Measurements from ENCODE around the gene ALG12. TPM values are rescaled to one million over a fixed set of nuclear protein-coding genes. Genes with fewer than 3 reads are reported as not detected.

Gene ALG12
- total and polyA plus RNA-seq, 2 of the 13 experiments (the other 11 are each of a cell fraction or from before 2014, with no cell fraction given), result 7.8 to 15.8 TPM

- peak; percentile 62 for TF ChIP-seq RBM22 (optimal IDR thresholded peaks at IDR 0.05; ENCODE audit: low read length)
- TF ChIP-seq CSRNP2 (CRISPR knock-in tag; conservative IDR thresholded peaks at IDR 0.05; ENCODE audit: low read depth), result no peak
- no peak for TF ChIP-seq PTBP1 (IDR thresholded peaks at IDR 0.05; ENCODE audit: low read depth, low read length, poor library complexity, severe bottlenecking)
- no peak for TF ChIP-seq ZNF30 (CRISPR knock-in tag; IDR thresholded peaks at IDR 0.05)
- TF ChIP-seq SNAI1 (CRISPR knock-in tag; IDR thresholded peaks at IDR 0.05; ENCODE audit: borderline replicate concordance), result no peak
- no peak for TF ChIP-seq TOPORS (CRISPR knock-in tag; IDR thresholded peaks at IDR 0.05)
- TF ChIP-seq FOXC1 (CRISPR knock-in tag; IDR thresholded peaks at IDR 0.05; ENCODE audit: borderline replicate concordance), result no peak
- TF ChIP-seq MEIS2 (CRISPR knock-in tag; IDR thresholded peaks at IDR 0.05), result no peak
- TF ChIP-seq SNRNP70 (IDR thresholded peaks at IDR 0.05; ENCODE audit: low read depth, low read length), result no peak
- no peak for TF ChIP-seq CREB1 (IDR thresholded peaks at IDR 0.05)
- no peak for TF ChIP-seq CREB1 (CRISPR knock-in tag; IDR thresholded peaks at IDR 0.05)
- no peak for TF ChIP-seq KAT8 (CRISPR knock-in tag; IDR thresholded peaks at IDR 0.05)
- TF ChIP-seq ZNF547 (CRISPR knock-in tag; IDR thresholded peaks at IDR 0.05), result no peak
- no peak for TF ChIP-seq JUNB (CRISPR knock-in tag; IDR thresholded peaks at IDR 0.05; ENCODE audit: borderline replicate concordance)
- TF ChIP-seq BHLHE40 (IDR thresholded peaks at IDR 0.05; ENCODE audit: low read length), result no peak
- TF ChIP-seq ZNF770 (CRISPR knock-in tag; IDR thresholded peaks at IDR 0.05), result 0 out of 2 replicates have a peak, but pooled peaks have one; percentile 6
- no peak for TF ChIP-seq RARG (CRISPR knock-in tag; IDR thresholded peaks at IDR 0.05; ENCODE audit: low read depth)
- no peak for TF ChIP-seq BRF2 (CRISPR knock-in tag; IDR thresholded peaks at IDR 0.05)
- TF ChIP-seq TSC22D2 (CRISPR knock-in tag; IDR thresholded peaks at IDR 0.05; ENCODE audit: borderline replicate concordance), result no peak
- no peak for TF ChIP-seq HNF1A (IDR thresholded peaks at IDR 0.05; ENCODE audit: low read depth)
- TF ChIP-seq HNF1A (CRISPR knock-in tag; IDR thresholded peaks at IDR 0.05; ENCODE audit: borderline replicate concordance), result no peak
- TF ChIP-seq PHF5A (CRISPR knock-in tag; IDR thresholded peaks at IDR 0.05; ENCODE audit: low read depth, unreplicated experiment), result no peak
- TF ChIP-seq NPAS2 (CRISPR knock-in tag; IDR thresholded peaks at IDR 0.05; ENCODE audit: borderline replicate concordance), result no peak
- no peak for TF ChIP-seq RFXAP (CRISPR knock-in tag; IDR thresholded peaks at IDR 0.05; ENCODE audit: borderline replicate concordance)
These were observed 43.4 kb upstream of the ALG12 start (continued) for GRCh38 chr22:49961601-49962011.
